Stimulated activated CD8-positive, alpha-beta memory T cell treated with anti-CD3 and anti-CD28 coated beads, Interleukin-4, amount 100 ng/mL, for 48 hours (primary cell): ENCODE measurements around the gene HHAT.
"Not testable (repeated sequence)": the region's sequence is repeated elsewhere in the genome, so short reads cannot be mapped to it uniquely, and the experiment has no call there.

Experiments used
- DNase-seq: peaks from one replicate; pipeline ENCODE4 v3.0.0-alpha.2; 2020

The HHAT gene

GRCh38 chr1:210654176-210654981 is 325.7 kb downstream of the HHAT start:
- no peak for DNase-seq

DNA sequence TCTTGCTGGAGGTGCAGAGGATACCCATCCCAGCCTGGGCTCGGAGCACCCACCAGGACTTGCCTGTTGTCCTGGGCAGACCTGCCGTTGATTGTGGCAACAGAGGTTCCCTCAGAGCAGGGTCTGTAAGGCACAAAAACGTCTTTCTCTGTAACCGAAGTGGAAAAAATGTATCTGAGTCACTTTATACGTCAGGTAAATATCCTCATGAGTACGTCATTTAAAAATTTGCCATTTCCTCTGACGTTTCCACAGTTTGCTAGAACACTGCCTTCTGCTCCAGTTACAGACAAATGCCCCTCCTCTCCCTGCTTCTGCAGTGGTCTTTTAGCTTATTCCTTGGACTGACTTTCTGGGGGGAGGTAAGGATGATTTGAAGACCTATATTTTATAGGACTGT is 326.8 kb downstream of the HHAT start:
- no peak for DNase-seq

- DNase-seq = no peak
These were observed 329.1 kb downstream of the HHAT start for GRCh38 chr1:210657806-210658205.

- not testable (repeated sequence) for DNase-seq
These were observed 332.8 kb downstream of the HHAT start for GRCh38 chr1:210661520-210661919.

DNA sequence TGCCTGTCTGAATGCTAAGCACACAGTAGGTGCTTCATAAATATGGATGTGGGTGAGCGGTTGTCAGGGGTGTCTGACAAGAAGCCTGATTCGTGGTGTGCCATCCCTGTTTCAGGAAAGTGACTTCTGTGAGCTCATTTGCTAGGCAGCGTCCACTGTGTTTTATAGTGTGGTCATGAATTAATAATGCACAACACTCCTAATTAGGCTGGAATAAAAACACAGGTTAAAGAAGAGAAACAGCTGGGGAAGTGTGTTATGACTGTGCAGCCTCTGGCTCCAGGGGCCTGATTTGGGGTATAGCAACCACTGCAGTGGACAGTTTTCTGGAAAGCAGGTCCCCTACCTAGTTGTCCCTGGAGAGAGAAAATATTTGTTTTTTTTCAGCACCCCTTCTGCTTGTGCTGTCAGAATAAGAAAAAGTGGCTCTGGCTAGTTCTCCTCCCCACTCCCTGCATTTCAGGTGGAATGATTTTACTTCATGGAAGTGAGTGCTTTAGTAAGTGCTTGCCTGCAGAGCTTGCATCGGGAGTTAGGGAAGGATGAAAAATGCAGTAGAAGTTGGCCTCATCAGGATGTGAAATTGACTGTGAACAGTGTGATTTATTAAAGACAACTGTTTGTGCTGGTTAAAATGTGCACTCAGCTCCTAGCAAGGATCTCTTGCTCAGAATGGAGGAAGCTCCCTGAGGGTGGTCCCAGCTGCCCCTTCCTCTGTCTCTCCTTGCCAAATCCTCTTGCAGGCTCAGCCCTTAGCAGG is 333.8 kb downstream of the HHAT start:
- no peak for DNase-seq

- no peak for DNase-seq
These were observed 335.2 kb downstream of the HHAT start for GRCh38 chr1:210663730-210664573.

DNA sequence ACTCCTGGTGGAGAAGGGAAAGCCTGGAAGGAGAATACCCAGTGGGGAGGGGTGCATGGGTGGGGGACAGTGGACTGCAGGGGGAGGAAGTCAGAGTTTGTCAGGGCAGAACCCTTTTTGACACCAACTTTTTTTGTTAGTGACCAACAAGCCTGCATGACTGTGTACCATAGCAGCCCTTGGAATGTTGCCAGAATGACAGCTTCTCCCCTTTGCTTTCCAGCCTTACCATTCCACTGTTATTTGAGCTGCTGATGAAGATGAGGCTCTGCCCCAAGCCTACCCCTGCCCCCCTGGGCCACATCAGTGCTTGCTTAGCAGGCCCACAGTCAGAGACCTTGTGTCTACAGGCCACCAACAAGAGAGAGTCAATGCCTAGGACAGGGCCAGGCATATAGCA is 341.2 kb downstream of the HHAT start:
- DNase-seq = no peak

DNA sequence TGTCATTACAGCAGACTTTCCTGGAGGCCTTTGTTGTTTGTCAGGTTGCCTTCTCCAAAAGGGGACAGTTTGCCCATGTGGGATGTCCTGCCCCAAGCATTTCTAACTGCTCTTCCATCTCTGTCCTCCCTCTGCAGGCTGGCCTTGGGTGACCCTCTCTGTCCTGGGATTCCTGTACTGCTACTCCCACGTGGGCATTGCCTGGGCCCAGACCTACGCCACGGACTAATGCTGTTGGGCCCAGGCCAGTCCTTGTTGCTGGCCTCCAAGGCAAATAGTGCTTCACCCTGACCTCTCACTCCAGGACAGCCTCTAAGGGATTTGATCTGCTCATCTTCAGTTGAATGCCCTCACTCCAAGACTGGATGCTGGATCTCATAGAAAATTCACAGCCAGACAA is 345.4 kb downstream of the HHAT start:
- no peak for DNase-seq

- no peak for DNase-seq
These were observed 347.8 kb downstream of the HHAT start for GRCh38 chr1:210676539-210676938.

DNA sequence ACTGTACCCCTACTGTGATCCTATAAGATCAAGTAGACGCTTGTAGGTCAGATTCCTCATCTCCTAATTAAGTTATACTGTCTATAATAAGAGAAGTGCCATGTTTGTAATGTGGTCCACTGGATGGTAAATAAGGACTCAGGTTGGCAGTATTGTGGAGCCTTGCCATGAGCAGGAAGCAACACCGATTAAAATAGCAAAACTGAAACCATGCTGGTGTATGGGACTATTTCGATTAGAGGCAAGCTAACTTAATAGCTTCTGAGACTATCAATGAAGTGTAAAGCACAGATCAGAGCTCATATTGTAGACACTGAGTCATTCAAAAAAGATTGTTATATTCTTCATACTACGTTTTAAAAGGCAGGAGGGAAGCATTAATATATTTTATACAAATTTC is 348.8 kb downstream of the HHAT start:
- no peak for DNase-seq

GRCh38 chr1:210678306-210678705 is 349.6 kb downstream of the HHAT start:
- no peak for DNase-seq

- no peak for DNase-seq
These were observed 352.5 kb downstream of the HHAT start for GRCh38 chr1:210681158-210681557.

- no peak for DNase-seq
These were observed 354.8 kb downstream of the HHAT start for GRCh38 chr1:210683403-210684047.

DNA sequence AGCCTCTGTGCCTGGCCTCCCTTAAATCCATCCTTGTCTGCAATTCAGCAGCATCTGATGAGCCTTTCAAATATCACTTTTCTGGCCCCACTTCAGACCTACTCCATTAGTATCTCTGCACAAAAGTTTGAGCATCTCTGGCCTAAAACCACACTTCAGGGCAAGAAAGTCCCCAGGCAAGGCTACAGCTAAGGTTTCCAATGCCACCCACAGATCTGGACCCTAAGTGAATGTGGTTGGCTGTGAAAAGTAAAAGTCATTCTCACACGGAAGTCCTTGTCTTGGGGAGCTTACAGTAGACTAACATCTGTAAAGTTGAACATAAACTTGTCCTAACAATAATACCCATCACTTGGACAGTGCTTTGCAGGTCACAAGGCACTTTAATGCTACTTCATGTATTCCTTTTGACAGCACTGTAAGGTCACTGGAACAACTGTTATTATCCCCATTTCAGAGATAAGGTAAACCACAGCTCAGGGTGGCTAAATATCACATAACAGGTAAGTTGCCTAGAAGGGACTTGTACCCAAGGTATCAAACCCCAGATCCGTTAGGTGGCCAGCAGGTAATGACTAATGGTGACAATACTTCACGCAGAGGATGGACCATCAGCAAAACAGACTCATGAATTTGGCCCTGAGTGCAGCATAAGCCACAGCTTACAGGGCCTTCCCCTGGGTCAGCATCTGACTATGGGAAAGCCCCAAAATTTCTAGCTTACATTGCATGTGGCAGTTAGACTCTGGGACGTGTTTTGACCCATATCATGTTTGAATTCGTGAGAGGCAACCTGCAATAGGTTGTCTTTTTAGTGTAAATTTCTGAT is 356.0 kb downstream of the HHAT start:
- no peak for DNase-seq

GRCh38 chr1:210685295-210685650 is 356.6 kb downstream of the HHAT start:
- DNase-seq = no peak

DNA sequence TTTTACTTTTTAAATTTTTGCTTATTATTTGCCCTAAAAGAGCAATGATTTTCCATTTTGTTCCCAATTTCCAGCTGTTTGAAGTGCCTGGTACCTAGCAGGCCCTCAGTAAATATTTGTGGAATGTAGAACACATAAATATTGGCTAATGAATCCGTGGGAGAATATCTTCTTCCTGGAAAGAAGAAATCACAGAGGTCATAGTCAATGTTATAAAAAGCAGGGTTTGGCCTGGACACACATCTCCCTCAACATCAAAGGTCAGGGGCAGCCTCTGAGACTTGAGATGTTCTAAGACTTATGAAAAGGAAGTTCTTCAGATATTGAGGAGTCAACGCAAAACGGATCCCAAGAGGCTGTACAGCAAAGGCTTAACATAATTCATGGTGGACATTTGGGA is 358.1 kb downstream of the HHAT start:
- DNase-seq = no peak

DNA sequence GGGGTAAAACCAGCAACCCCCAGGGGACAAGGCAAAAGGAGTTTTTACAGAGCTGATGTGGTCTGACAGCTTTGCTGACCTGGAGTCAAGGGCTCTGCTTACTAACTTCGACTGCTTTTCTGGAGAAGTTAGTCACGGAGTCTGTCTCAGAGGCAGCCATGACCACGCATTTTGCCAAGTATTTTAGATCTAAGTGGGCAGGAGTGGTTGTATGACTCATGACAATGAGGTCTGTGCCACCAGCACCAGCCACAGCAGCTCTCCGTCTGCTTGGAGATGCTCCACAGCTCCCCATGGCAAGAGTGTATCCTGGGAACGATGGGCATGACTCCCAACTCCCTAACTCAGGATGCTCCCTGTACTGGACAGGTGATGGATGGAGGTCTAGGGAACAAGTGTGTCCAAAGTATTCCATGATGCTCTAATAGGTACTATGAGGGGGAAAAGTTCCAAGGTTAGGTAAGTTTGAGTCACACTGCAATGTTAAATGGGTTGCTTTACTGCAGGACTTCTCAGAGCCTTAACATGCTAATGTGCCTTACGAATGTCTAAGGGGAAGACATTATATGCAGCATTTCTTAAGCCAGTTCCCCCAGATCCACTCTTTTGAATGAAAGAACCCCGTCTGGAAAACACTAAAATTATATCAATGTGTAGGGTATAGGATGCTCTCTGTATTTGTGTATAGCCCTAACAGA is 359.0 kb downstream of the HHAT start:
- DNase-seq = no peak

GRCh38 chr1:210688512-210689234 is 360.0 kb downstream of the HHAT start:
- no peak for DNase-seq

- DNase-seq = no peak
These were observed 361.1 kb downstream of the HHAT start for GRCh38 chr1:210689826-210690225.

- DNase-seq = no peak
These were observed 361.5 kb downstream of the HHAT start for GRCh38 chr1:210690236-210690635.
